Right lobe of liver (tissue), 6 donors: ENCODE measurements around the gene AP3S2. TPM values are rescaled to one million over a fixed set of nuclear protein-coding genes. Genes with fewer than 3 reads are reported as not detected.

ENCODE experiments used
- ATAC-seq, 4 donors: fragments of 200-7000 bp; cut with Tn5 transposase; one replicate each; pipeline ENCODE4 v1.9.1; 2020; ENCODE audit warnings: mild to moderate bottlenecking in 4 of 4, moderate library complexity in 4 of 4
- DNase-seq, 3 donors: peaks; one replicate each; pipeline ENCODE4 v3.0.0-alpha.2; 2020
- H3K27ac ChIP-seq, 3 donors: fragments of 200-600 bp; one replicate each; pipeline ENCODE4 v1.8.0; 2022
- H3K27me3 ChIP-seq, 2 donors: fragments of 200-600 bp; one replicate each; pipeline ENCODE4 v1.8.0; 2022
- H3K36me3 ChIP-seq, 4 donors: fragments of 200-600 bp; sonication (generic) in 1 of 4; one replicate each; pipeline versions ENCODE4 v1.5.1 to v1.8.0; 2017 to 2022; ENCODE audit warnings: control low read depth in 1 of 4
- H3K4me1 ChIP-seq, 4 donors: fragments of 200-600 bp; sonication (generic) in 1 of 4; one replicate each; pipeline versions ENCODE4 v1.5.1 to v1.8.0; 2017 to 2022; ENCODE audit warnings: control low read depth in 1 of 4
- H3K4me3 ChIP-seq, 3 donors: fragments of 200-600 bp; one replicate each; pipeline ENCODE4 v1.8.0; 2022
- H3K9me3 ChIP-seq, 4 donors: fragments of 200-600 bp; sonication (generic) in 1 of 4; one replicate each; pipeline versions ENCODE4 v1.5.1 to v1.8.0; 2017 to 2022; ENCODE audit warnings: control low read depth in 1 of 4
- CTCF ChIP-seq, 4 donors: fragments of 200-600 bp in 3 of 4; fragments of 450-650 bp in 1 of 4; IDR thresholded peaks; one replicate each; pipeline versions ENCODE4 v1.5.1 to v1.8.0; 2016 to 2022; ENCODE audit warnings: antibody characterized with exemption in 4 of 4, mild to moderate bottlenecking in 2 of 4
- POLR2A ChIP-seq: fragments of 450-650 bp; IDR thresholded peaks from one replicate; pipeline ENCODE4 v1.6.1; 2017; ENCODE audit warnings: antibody characterized with exemption, mild to moderate bottlenecking
- WGBS: methylation state at CpG from one replicate; pipeline ENCODE4 v1.1.6; 2018; ENCODE audit warnings: low coverage, low lambda C conversion rate; ENCODE audit not compliant: insufficient coverage; ENCODE audit errors: missing lambda C conversion rate; 5-methylcytosine and 5-hydroxymethylcytosine counted together
- intact Hi-C, 2 donors: fragments of 100-400 bp; cut with DNase I; formaldehyde crosslinking; loops; one replicate each; pipeline versions ENCODE4 v1.11.2 to v1.14.1; 2022
- total RNA-seq, 6 experiments: library from RNA; depleted of rRNA in 2 of 6; stranded (reverse); fragments of >200 nt in 2 of 6; fragmentation: NEBNext Ultra II Directional in 3 of 6; extraction: Animal tissue kit (Norgen Biotek cat#: 25700) in 3 of 6; gene quantifications; one replicate each; pipeline versions ENCODE4 v1.1.0 to v1.2.4, GENCODE V29; 2016 to 2023
- donor health status: DM: no; HTN: yes; CAD: no.
- donor health status: DM: no; HTN: no; CAD: no.
- donor health status: DM: no; HTN: no; CAD: no.
- donor health status: DM: no; HTN: yes; CAD: no.
- donor health status: DM: no; HTN: yes; CAD: no.

AP3S2 gene
- total RNA-seq, 6 experiments from 2014 or later: 23.2 to 45.7 (median 27.2) TPM

- intact Hi-C loops: no loop called here
- Histone ChIP-seq H3K4me3 (no peak overlapping the region), H3K27ac (no peak overlapping the region), H3K36me3 (no peaks in the 10 kb centered on the region), H3K4me1 (peaks cover 0 to 6% (median 0%) of the 10 kb centered on the region in 4 donors), H3K9me3 (no peaks in the 10 kb centered on the region), H3K27me3 (no peaks in the 10 kb centered on the region)
- DNase-seq: peak in 1 of 3 donors; percentile 61
- ATAC-seq: peak; percentile 68 to 83 (median 78)
- TF ChIP-seq POLR2A (no peak), CTCF (IDR thresholded peaks at IDR 0.05) (no peak)
- 22% methylated on average over 1 of the region's 2 CpGs for WGBS
Measured at GRCh38 chr15:89926158-89926557, 32.4 kb upstream of the AP3S2 start.

GRCh38 chr15:89917442-89918101 is 23.8 kb upstream of the AP3S2 start:
- Histone ChIP-seq H3K36me3 (no peaks in the 10 kb centered on the region), H3K27me3 (no peaks in the 10 kb centered on the region), H3K9me3 (no peaks in the 10 kb centered on the region), H3K4me3 (no peak overlapping the region), H3K27ac (no peak overlapping the region), H3K4me1 (peaks cover 0 to 4% (median 0%) of the 10 kb centered on the region in 4 donors)
- WGBS: 77% methylated on average over 4 of the region's 4 CpGs
- TF ChIP-seq CTCF (IDR thresholded peaks at IDR 0.05) (no peak), POLR2A (no peak)
- intact Hi-C loops: loop anchor here in 1 of 2 donors (10.0 kb wide), 1 partner anchor 57 kb away; no protein-coding TSS in a partner anchor
- ATAC-seq: peak in 1 of 4 donors; percentile 23
- no peak for DNase-seq

GRCh38 chr15:89916660-89917059 is 22.9 kb upstream of the AP3S2 start:
- no peak for TF ChIP-seq CTCF (IDR thresholded peaks at IDR 0.05)
- intact Hi-C loops: loop anchor here in 1 of 2 donors (10.0 kb wide), 1 partner anchor 58 kb away; no protein-coding TSS in a partner anchor
- H3K27me3 ChIP-seq: no peaks in the 10 kb centered on the region
- 80% methylated on average over 3 of the region's 3 CpGs for WGBS
- H3K36me3 ChIP-seq: no peaks in the 10 kb centered on the region
- no peak overlapping the region for H3K27ac ChIP-seq
- DNase-seq: no peak
- no peak overlapping the region for H3K4me3 ChIP-seq
- no peaks in the 10 kb centered on the region for H3K9me3 ChIP-seq
- no peak for ATAC-seq
- peaks cover 0 to 8% (median 3%) of the 10 kb centered on the region in 4 donors for H3K4me1 ChIP-seq

GRCh38 chr15:89912674-89913396 is 19.0 kb upstream of the AP3S2 start, which contains the start of gene ARPIN:
ARPIN (minus strand) TSS chr15:89912952; CDS start chr15:89912835, 117 bp downstream.
- no peaks in the 10 kb centered on the region for H3K36me3 ChIP-seq
- WGBS: 2% methylated on average over 7 of the region's 57 CpGs
- DNase-seq (peak; percentile 60 to 72 (median 69)), ATAC-seq (peak; percentile 71 to 86 (median 80))
- peak within 1 kb of the TSS; percentile 40 to 67 (median 50) for H3K27ac ChIP-seq
- intact Hi-C loops: loop anchor here in 1 of 2 donors (10.0 kb wide), 1 partner anchor 62 kb away; no protein-coding TSS in a partner anchor
- H3K4me1 ChIP-seq: peaks cover 0 to 16% (median 4%) of the 10 kb centered on the region in 4 donors
- H3K4me3 ChIP-seq: peak within 1 kb of the TSS; percentile 78 to 87 (median 83)
- H3K9me3 ChIP-seq: no peaks in the 10 kb centered on the region
- no peak for TF ChIP-seq CTCF (IDR thresholded peaks at IDR 0.05)
- peak; percentile 10 for TF ChIP-seq POLR2A
- no peaks in the 10 kb centered on the region for H3K27me3 ChIP-seq
